GM19455 (cell line): ENCODE results near the gene EXOC4.

Experiments
- ATAC-seq: cut with Tn5 transposase; IDR thresholded peaks from one replicate; pipeline ENCODE4 v1.9.1; 2021; ENCODE audit not compliant: unreplicated experiment

The EXOC4 gene

GRCh38 chr7:133360201-133360600 is 107.3 kb downstream of the EXOC4 start:
- no peak for ATAC-seq

- no peak for ATAC-seq
Observed at GRCh38 chr7:133361806-133362205, 108.9 kb downstream of the EXOC4 start.

- ATAC-seq: no peak
Observed at GRCh38 chr7:133364959-133365690, 112.2 kb downstream of the EXOC4 start.

GRCh38 chr7:133365917-133366316 is 113.0 kb downstream of the EXOC4 start:
- ATAC-seq: no peak

GRCh38 chr7:133367561-133367960 is 114.7 kb downstream of the EXOC4 start:
- ATAC-seq: no peak

- no peak for ATAC-seq
Observed at GRCh38 chr7:133369130-133369529, 116.3 kb downstream of the EXOC4 start.

- ATAC-seq: no peak
Observed at GRCh38 chr7:133371616-133372015, 118.7 kb downstream of the EXOC4 start.

GRCh38 chr7:133372337-133372736 is 119.5 kb downstream of the EXOC4 start:
- ATAC-seq: no peak

- ATAC-seq: no peak
Observed at GRCh38 chr7:133376514-133376913, 123.6 kb downstream of the EXOC4 start.

GRCh38 chr7:133381965-133382364 is 129.1 kb downstream of the EXOC4 start:
- ATAC-seq: no peak

- ATAC-seq: no peak
Observed at GRCh38 chr7:133382775-133383559, 130.1 kb downstream of the EXOC4 start.

GRCh38 chr7:133386205-133386604 is 133.3 kb downstream of the EXOC4 start:
- no peak for ATAC-seq

- ATAC-seq: no peak
Observed at GRCh38 chr7:133389727-133390126, 136.8 kb downstream of the EXOC4 start.

GRCh38 chr7:133391206-133391605 is 138.3 kb downstream of the EXOC4 start:
- no peak for ATAC-seq

GRCh38 chr7:133394369-133394768 is 141.5 kb downstream of the EXOC4 start:
- ATAC-seq: no peak

- ATAC-seq: no peak
Observed at GRCh38 chr7:133395551-133395950, 142.7 kb downstream of the EXOC4 start.

- ATAC-seq: no peak
Observed at GRCh38 chr7:133398506-133398905, 145.6 kb downstream of the EXOC4 start.

- ATAC-seq: no peak
Observed at GRCh38 chr7:133401225-133401624, 148.3 kb downstream of the EXOC4 start.

GRCh38 chr7:133408212-133408611 is 155.3 kb downstream of the EXOC4 start:
- ATAC-seq: no peak

- no peak for ATAC-seq
Observed at GRCh38 chr7:133409421-133409820, 156.5 kb downstream of the EXOC4 start.

- ATAC-seq: no peak
Observed at GRCh38 chr7:133409966-133410365, 157.1 kb downstream of the EXOC4 start.

GRCh38 chr7:133411395-133411794 is 158.5 kb downstream of the EXOC4 start:
- ATAC-seq: no peak
